MG63 (cell line): Measurements from ENCODE around the gene INVS. TPM values are rescaled to one million over a fixed set of nuclear protein-coding genes. Genes with fewer than 3 reads are reported as not detected.
A peak's percentile ranks its signal among the peaks of the same experiment; 100 is the strongest.
"Not testable (repeated sequence)": the region's sequence is repeated elsewhere in the genome, so short reads cannot be mapped to it uniquely, and the experiment has no call there.

ENCODE experiments used
- DNase-seq: peaks from one replicate; pipeline ENCODE4 v3.0.0-alpha.2; 2020
- H3K27me3 ChIP-seq: fragments of 250-450 bp; sonication (Bioruptor Pico); 2 replicates; pipeline ENCODE4 v1.5.1; 2020; ENCODE audit warnings: mild to moderate bottlenecking, moderate library complexity
- H3K36me3 ChIP-seq: fragments of 250-450 bp; sonication (Bioruptor Pico); 2 replicates; pipeline ENCODE4 v1.5.1; 2020; ENCODE audit warnings: mild to moderate bottlenecking, moderate library complexity
- H3K4me3 ChIP-seq: fragments of 250-450 bp; sonication (Bioruptor Pico); 2 replicates; pipeline ENCODE4 v1.5.1; 2020; ENCODE audit warnings: mild to moderate bottlenecking, moderate library complexity
- H3K9me3 ChIP-seq: fragments of 250-450 bp; sonication (Bioruptor Pico); 2 replicates; pipeline ENCODE4 v1.5.1; 2020; ENCODE audit warnings: mild to moderate bottlenecking, moderate library complexity
- total RNA-seq: library from RNA; depleted of rRNA; stranded (reverse); fragments of >200 nt; shearing (Covaris generic); gene quantifications from 2 replicates; pipeline ENCODE4 v1.2.3, GENCODE V29; 2014; ENCODE audit warnings: low replicate concordance

The INVS gene
- total RNA-seq, 1 experiment from 2014 or later = 14.0 TPM

DNA sequence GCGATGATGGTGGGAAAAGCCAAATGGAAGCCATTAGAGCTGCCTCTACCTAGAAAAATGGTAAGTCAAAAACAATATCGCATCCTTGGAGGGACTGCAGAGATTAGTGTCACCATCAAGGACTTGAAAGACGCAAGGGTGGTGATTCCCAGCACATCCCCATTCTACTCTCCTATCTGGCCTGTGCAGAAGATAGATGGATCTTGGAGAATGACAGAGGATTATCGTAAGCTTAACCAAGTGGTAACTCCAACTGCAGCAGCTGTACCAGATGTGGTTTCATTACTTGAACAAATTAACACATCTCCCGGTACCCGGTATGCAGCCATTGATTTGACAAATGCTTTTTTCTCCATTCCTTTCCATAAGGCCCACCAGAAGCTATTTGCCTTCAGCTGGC is 24.1 kb upstream of the INVS start:
- no peaks in the 10 kb centered on the region for H3K9me3 ChIP-seq
- H3K4me3 ChIP-seq = no peak overlapping the region
- H3K36me3 ChIP-seq = no peaks in the 10 kb centered on the region
- no peak for DNase-seq
- no peaks in the 10 kb centered on the region for H3K27me3 ChIP-seq

DNA sequence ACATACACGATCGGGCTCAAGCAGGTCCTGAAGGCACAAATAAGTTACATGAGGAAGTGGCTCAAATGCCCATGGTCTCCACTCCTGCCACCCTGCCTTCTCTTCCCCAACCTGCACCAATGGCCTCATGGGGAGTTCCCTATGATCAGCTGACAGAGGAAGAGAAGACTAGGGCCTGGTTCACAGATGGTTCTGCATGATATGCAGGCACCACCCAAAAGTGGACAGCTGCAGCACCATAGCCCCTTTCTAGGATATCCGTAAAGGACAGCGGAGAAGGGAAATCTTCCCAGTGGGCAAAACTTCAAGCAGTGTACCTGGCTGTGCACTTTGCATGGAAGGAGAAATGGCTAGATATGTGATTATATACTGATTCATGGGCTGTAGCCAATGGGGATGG is 22.8 kb upstream of the INVS start:
- H3K27me3 ChIP-seq, H3K36me3 ChIP-seq, H3K9me3 ChIP-seq, DNase-seq, H3K4me3 ChIP-seq: not testable (repeated sequence)

- Histone ChIP-seq H3K36me3 (no peaks in the 10 kb centered on the region), H3K4me3 (no peak overlapping the region), H3K9me3 (no peaks in the 10 kb centered on the region), H3K27me3 (no peaks in the 10 kb centered on the region)
- DNase-seq = no peak
Observed at GRCh38 chr9:100082782-100083181, 16.3 kb upstream of the INVS start.

- Histone ChIP-seq H3K36me3 (no peaks in the 10 kb centered on the region), H3K27me3 (no peaks in the 10 kb centered on the region), H3K4me3 (no peak overlapping the region), H3K9me3 (no peaks in the 10 kb centered on the region)
- no peak for DNase-seq
Observed at GRCh38 chr9:100083448-100084127, 15.5 kb upstream of the INVS start.

DNA sequence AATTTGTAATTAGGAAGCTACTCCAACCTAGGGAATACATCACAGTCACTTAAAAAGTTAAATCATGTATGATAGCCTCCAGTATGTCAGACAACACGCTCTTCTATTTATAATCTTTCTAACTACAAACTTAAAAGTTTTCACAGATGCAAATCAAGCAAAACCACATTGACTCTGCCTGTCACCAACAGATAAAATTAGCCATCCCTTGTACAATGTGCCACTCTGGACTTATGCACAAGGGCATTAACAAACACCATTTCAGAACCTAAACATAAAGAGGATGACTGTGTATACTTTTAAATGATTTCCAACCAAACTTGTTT is 15.0 kb upstream of the INVS start:
- H3K36me3 ChIP-seq = no peaks in the 10 kb centered on the region
- no peaks in the 10 kb centered on the region for H3K9me3 ChIP-seq
- no peaks in the 10 kb centered on the region for H3K27me3 ChIP-seq
- DNase-seq = no peak
- no peak overlapping the region for H3K4me3 ChIP-seq

DNA sequence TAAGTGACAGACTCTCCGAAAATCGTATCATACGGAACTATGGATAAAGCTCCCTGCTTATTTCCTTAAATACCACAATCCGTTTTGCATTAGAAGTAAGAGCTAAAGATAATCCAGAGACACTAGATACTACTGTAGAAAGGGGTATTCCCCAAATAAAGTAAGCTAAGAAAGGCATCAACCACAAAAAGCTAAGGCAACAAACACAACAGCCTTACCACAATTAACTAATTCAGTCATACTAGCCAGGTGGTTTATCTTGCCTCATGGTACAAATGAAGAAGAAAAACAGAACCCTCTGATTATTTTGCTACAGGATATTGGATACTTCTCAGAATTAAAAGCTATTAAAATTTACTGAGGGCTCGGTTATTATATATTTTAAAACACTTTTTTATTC is 14.3 kb upstream of the INVS start:
- H3K9me3 ChIP-seq = no peaks in the 10 kb centered on the region
- H3K36me3 ChIP-seq = no peaks in the 10 kb centered on the region
- no peak for DNase-seq
- no peak overlapping the region for H3K4me3 ChIP-seq
- no peaks in the 10 kb centered on the region for H3K27me3 ChIP-seq

DNA sequence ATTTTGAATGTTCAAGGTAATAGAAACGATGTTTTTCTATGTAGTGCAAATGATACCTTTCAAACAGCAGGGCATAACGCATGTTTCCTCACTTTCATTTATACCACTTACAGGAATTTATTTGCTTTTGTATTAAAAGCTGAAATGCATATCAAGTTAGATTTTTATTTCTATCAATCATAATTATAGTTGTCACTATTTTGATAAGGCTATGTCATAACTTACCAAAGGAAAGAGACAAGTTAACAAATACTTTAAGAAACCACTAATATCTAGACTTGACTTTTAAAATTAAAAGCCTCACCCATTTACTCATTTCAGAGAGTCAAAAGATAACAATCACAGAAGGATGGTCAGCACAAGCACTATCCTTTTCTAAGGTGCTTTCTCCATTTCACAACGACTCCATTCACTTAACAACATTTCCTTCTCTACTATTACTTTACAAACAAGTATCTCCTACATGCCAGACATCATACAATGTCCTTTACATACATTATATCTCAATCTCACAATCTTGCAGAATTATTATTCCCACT is 12.9 kb upstream of the INVS start:
- Histone ChIP-seq H3K4me3 (no peak overlapping the region), H3K27me3 (no peaks in the 10 kb centered on the region), H3K36me3 (no peaks in the 10 kb centered on the region), H3K9me3 (no peaks in the 10 kb centered on the region)
- no peak for DNase-seq

DNA sequence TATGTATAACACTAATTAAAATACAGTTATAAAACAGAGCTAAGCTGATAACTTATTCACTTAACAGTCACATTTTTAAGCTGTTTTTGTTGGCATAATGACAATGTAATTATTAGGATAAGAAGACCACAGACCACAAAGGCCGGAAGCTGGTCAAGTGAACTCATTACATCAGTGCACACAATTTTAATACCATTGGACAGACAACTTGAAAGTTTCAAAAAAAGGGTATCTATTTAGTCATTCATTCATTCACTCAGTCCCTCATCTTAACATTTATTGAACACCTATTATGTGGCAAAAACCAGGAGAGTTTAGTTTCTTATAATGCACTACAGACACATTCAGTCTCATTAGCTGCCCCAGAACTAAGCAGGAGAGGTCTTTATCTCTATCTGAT is 11.8 kb upstream of the INVS start:
- Histone ChIP-seq H3K4me3 (no peak overlapping the region), H3K9me3 (no peaks in the 10 kb centered on the region), H3K27me3 (no peaks in the 10 kb centered on the region), H3K36me3 (no peaks in the 10 kb centered on the region)
- no peak for DNase-seq

DNA sequence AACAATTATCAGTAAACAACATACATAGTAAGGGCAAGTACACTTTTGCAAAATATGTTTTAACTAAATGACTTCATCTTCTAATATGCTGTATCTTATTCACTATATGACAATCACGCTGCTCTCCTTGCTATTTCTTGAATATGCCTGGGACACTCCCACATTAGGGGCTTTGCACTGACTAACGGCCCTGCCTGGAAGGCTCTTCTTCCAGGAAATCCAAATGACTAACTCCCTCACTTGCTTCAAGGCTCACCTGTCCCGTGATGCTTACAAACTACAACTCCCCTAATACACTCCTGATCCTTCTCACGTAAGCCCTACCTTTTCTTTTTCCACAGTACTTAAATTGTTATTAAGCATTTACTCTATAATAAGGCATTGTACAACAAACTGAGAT is 10.8 kb upstream of the INVS start:
- no peaks in the 10 kb centered on the region for H3K9me3 ChIP-seq
- DNase-seq = no peak
- no peaks in the 10 kb centered on the region for H3K27me3 ChIP-seq
- H3K36me3 ChIP-seq = no peaks in the 10 kb centered on the region
- no peak overlapping the region for H3K4me3 ChIP-seq

DNA sequence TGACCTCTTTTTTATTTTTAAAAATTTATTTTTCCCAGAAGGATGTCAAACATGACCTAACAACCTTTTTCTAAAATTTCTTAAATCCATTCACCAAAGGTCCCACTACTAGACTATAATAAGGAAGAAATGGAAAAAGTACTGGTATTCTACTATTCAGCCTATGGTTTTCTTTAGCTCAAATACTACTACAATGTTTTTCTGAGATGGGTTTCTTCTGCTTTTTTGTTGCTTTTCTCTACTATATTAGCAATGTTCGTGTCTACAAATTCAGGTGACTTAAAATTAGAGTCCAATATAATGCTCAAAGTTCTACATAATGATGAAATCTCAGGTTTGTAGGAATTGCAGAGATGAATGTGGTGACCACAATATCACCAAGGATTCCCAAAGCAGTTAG is 8.2 kb upstream of the INVS start:
- no peaks in the 10 kb centered on the region for H3K9me3 ChIP-seq
- no peak for DNase-seq
- H3K27me3 ChIP-seq = no peaks in the 10 kb centered on the region
- H3K4me3 ChIP-seq = no peak overlapping the region
- H3K36me3 ChIP-seq = no peaks in the 10 kb centered on the region

- Histone ChIP-seq H3K27me3 (no peaks in the 10 kb centered on the region), H3K36me3 (no peaks in the 10 kb centered on the region), H3K9me3 (no peaks in the 10 kb centered on the region), H3K4me3 (no peak overlapping the region)
- no peak for DNase-seq
Observed at GRCh38 chr9:100091650-100092049, 7.4 kb upstream of the INVS start.

GRCh38 chr9:100092066-100092465 is 7.0 kb upstream of the INVS start:
- no peaks in the 10 kb centered on the region for H3K36me3 ChIP-seq

GRCh38 chr9:100094411-100094810 is 4.6 kb upstream of the INVS start:
- not testable (repeated sequence) for H3K27me3 ChIP-seq, H3K9me3 ChIP-seq, H3K36me3 ChIP-seq, DNase-seq, H3K4me3 ChIP-seq

More at GRCh38 chr9:100092066-100092465, 7.0 kb upstream of the INVS start:
- DNase-seq = no peak
- Histone ChIP-seq H3K27me3 (no peaks in the 10 kb centered on the region), H3K4me3 (no peak overlapping the region), H3K9me3 (no peaks in the 10 kb centered on the region)

DNA sequence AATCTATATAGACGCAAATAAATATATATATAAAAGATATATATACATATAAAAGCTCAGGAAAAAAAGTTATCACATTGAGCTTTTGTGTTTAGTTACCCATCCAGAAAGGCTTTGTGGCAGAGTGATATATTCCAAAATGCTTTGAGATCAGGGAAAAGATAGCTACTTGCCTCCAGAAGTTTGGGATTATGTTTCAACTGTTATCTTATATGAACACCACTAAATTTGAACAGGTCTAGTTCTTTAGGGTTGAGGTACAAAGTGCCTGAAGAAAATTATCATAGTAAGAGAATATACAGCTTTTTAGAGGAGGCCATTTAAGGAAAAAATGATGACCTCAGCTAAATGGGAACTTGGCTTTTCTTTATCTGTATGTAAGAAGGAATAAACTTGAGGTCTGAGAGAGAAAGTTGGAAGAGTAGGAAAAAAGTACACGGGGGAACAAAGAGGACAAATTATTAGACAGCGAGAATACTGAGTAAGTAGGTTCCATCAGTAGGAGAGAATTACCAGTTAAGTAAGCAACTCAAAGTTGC is 2.6 kb upstream of the INVS start:
- Histone ChIP-seq H3K9me3 (no peaks in the 10 kb centered on the region), H3K4me3 (no peak overlapping the region), H3K36me3 (peaks cover 4% of the 10 kb centered on the region), H3K27me3 (no peaks in the 10 kb centered on the region)
- no peak for DNase-seq

- no peaks in the 10 kb centered on the region for H3K27me3 ChIP-seq
- H3K36me3 ChIP-seq = peaks cover 4% of the 10 kb centered on the region
- peak overlapping the region; percentile 79 for H3K4me3 ChIP-seq
- peak; percentile 64 for DNase-seq
- H3K9me3 ChIP-seq = no peaks in the 10 kb centered on the region
Observed at GRCh38 chr9:100098046-100098886, 777 bp upstream of the INVS start.

DNA sequence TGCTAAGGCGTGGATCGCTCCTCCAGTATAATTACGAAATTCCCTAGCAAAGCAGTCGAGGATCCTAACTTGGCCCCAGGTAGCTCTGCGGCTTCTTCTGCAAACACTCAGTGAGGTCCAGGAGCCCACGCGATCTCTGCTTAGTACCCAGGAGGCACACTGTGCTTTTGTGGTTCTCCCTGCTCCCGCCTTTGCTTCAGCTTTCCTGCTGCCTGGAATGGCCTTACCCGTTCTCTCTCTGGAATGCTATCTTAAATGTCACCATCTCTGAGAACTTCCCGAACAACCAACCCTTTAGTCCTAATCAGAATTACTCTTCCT is 639 bp downstream of the INVS start:
- Histone ChIP-seq H3K36me3 (peaks cover 13% of the 10 kb centered on the region), H3K9me3 (no peaks in the 10 kb centered on the region), H3K27me3 (no peaks in the 10 kb centered on the region), H3K4me3 (peak overlapping the region; percentile 79)
- no peak for DNase-seq

- no peak for DNase-seq
- peaks cover 17% of the 10 kb centered on the region for H3K36me3 ChIP-seq
- no peaks in the 10 kb centered on the region for H3K9me3 ChIP-seq
- no peaks in the 10 kb centered on the region for H3K27me3 ChIP-seq
- H3K4me3 ChIP-seq = peak overlapping the region; percentile 79
Observed at GRCh38 chr9:100100146-100100667, 1.2 kb downstream of the INVS start.

GRCh38 chr9:100101608-100102007 is 2.6 kb downstream of the INVS start:
- Histone ChIP-seq H3K27me3 (no peaks in the 10 kb centered on the region), H3K4me3 (no peak overlapping the region), H3K36me3 (peaks cover 27% of the 10 kb centered on the region), H3K9me3 (no peaks in the 10 kb centered on the region)
- DNase-seq = no peak
